Measurements from ENCODE around the gene FLAD1. TPM values are rescaled to one million over a fixed set of nuclear protein-coding genes. Genes with fewer than 3 reads are reported as not detected.
A peak's percentile ranks its signal among the peaks of the same experiment; 100 is the strongest.

The FLAD1 gene
- total and polyA plus RNA-seq, 11 donors, result 19.4 to 50.7 (median 27.4) TPM

DNA sequence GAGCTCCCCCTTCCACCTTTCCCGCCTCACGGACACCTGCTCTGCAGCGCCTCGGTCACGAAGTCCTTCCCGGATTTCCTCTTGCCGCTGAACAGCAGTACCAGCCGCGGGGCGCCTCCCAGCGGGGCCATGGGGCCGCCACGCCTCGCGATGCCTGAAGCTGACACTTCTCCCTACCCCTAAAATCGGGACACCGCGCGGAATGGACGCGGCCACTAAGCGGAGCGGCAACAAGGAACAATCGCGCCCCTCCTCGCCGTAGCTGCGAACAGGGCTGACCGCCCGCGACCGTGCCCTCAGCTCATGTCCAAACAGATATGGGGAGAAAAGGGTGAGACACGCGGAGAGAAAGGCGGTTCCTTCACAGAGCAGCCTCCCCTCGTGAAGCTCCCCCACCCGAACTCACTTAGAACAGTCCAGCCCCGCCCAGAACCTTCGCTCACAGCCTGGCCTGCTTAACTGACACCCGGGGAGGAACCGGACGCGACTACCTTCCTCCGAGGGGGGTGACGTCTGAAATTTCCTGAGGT, 46.5 kb upstream of the FLAD1 start, which contains the start of gene PMVK:
PMVK (minus strand) TSS at position 165 of the 530 bp plus-strand sequence; CDS start at position 131, 34 bp downstream.
- H3K4me1 ChIP-seq, result peaks cover 0 to 43% (median 18%) of the 10 kb centered on the region in 12 donors
- peak within 1 kb of the TSS; percentile 39 to 80 (median 66) for H3K4me3 ChIP-seq
- TF ChIP-seq POLR2A (IDR thresholded peaks at IDR 0.05) (peak in 1 of 2 donors; percentile 46), CTCF (IDR thresholded peaks at IDR 0.05) (peak in 10 of 12 donors; percentile 17 to 55 (median 37))
- peak within 1 kb of the TSS; percentile 90 to 100 (median 98) for H3K27ac ChIP-seq
- intact Hi-C loops (cut with DNase I), result loop anchor here in 4 of 10 donors (2.0 to 10.0 kb wide), 6 partner anchors 36 to 379 kb away; partner anchors contain the start of genes UBE2Q1 (in 3 of the 4), CHRNB2 (in 1 of the 4), CKS1B (in 1 of the 4) and SHC1 (in 1 of the 4)
- WGBS, 4 donors, result 0 to 1% (median 0%) methylated on average over 30 to 45 of the region's 45 CpGs
- ATAC-seq (peak; percentile 93 to 96 (median 94)), DNase-seq (peak; percentile 96 to 97 (median 97))
- peaks cover 0 to 9% (median 0%) of the 10 kb centered on the region in 9 donors for H3K36me3 ChIP-seq
- H3K9me3 ChIP-seq, result no peaks in the 10 kb centered on the region
- no peaks in the 10 kb centered on the region for H3K27me3 ChIP-seq

DNA sequence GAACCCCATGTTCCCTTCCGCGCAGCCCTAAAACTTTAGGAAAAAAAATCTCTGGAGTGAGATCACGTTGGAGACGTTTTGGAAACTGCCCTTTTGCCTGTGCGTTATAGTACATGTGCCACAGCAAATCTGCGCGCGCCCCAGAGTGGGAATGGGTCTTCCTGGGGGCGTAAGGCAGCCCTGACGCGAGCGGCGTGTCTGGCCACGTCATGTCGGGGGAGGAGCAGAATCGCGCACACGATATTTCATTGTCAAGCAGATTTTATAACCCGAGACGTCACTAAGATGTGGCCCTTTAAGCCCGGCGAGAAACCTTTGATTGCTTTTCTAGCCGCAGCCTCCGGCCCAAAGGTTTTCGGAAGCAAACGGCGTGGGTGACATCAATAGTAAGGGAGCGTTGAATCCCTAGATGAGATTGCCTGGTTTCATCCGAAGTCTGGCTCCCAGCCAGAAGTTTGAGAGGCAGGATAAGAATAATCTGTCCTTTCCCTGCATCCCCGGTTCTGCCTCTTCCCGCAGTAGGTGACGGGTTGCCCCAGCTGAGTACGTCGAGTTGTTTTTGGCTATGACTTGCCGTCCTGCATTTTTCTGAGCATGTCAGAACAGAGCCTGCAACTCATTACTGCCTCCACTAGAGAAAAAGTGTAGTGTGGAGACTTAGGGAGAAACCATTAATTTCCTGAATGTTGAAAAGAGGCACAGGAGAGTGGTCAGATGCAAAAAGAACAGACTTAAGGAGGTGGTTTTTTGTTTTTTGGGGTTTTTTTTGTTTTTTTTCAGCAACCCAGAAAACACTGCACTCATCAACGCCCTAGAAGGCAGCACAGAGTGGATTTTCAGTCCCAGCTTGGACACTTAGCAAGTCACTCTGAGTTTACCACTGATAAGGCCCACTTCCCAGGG, 45.8 kb upstream of the FLAD1 start:
- Histone ChIP-seq H3K36me3 (peaks cover 0 to 2% (median 0%) of the 10 kb centered on the region in 9 donors), H3K27me3 (no peaks in the 10 kb centered on the region), H3K4me3 (peak overlapping the region; percentile 39 to 80 (median 66)), H3K4me1 (peaks cover 0 to 50% (median 20%) of the 10 kb centered on the region in 12 donors), H3K27ac (peak overlapping the region; percentile 90 to 100 (median 98)), H3K9me3 (no peaks in the 10 kb centered on the region)
- intact Hi-C loops (cut with DNase I), result loop anchor here in 4 of 10 donors (2.0 to 10.0 kb wide), 6 partner anchors 35 to 380 kb away; partner anchors contain the start of genes UBE2Q1 (in 3 of the 4), CHRNB2 (in 1 of the 4), CKS1B (in 1 of the 4) and SHC1 (in 1 of the 4)
- ATAC-seq, result peak; percentile 88 to 91 (median 88)
- DNase-seq, result peak; percentile 91 to 95 (median 94)
- TF ChIP-seq POLR2A (IDR thresholded peaks at IDR 0.05), result peak; percentile 22 to 58
- peak in 7 of 12 donors; percentile 19 to 43 (median 28) for TF ChIP-seq CTCF (IDR thresholded peaks at IDR 0.05)
- 0 to 2% (median 1%) methylated on average over 20 to 36 of the region's 36 CpGs for WGBS, 4 donors

DNA sequence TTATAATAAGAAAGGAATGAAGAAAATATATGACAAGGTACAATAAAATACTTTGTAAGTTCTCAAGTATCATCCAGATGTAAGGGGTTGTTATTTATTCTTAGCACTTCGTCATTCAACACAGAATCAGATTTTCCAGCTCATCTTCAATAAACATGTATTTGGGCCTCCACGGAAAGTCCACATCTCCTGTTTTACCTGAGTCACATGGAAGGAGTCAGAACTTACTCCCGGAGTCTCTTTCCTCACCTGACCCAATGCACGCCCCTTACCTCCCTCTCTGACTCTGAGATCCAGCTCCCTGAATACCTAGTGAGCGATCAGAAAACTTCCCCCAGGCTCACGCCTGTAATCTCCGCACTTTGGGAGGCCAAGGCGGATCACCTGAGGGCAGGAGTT, 45.2 kb upstream of the FLAD1 start:
- no peak for TF ChIP-seq CTCF (IDR thresholded peaks at IDR 0.05)
- TF ChIP-seq POLR2A (IDR thresholded peaks at IDR 0.05), result no peak
- DNase-seq (peak in 1 of 5 donors; percentile 20), ATAC-seq (no peak)
- Histone ChIP-seq H3K4me1 (peaks cover 0 to 53% (median 20%) of the 10 kb centered on the region in 12 donors), H3K4me3 (peak overlapping the region; percentile 39 to 80 (median 66)), H3K27me3 (no peaks in the 10 kb centered on the region), H3K27ac (peak overlapping the region; percentile 90 to 100 (median 98)), H3K36me3 (no peaks in the 10 kb centered on the region), H3K9me3 (no peaks in the 10 kb centered on the region)
- 73 to 78% (median 77%) methylated on average over 8 of the region's 8 CpGs for WGBS, 4 donors
- intact Hi-C loops (cut with DNase I), result loop anchor here in 4 of 10 donors (2.0 to 10.0 kb wide), 6 partner anchors 34 to 381 kb away; partner anchors contain the start of genes UBE2Q1 (in 3 of the 4), CHRNB2 (in 1 of the 4), CKS1B (in 1 of the 4) and SHC1 (in 1 of the 4)

Measured in heart left ventricle (tissue), 16 donors.